Measurements from ENCODE around the gene TTLL8.
A peak's percentile ranks its signal among the peaks of the same experiment; 100 is the strongest.

TTLL8 gene

GRCh38 chr22:50082961-50083461 lies 24.9 kb upstream of the TTLL8 start:
- peak; percentile 37 for DNase-seq

- DNase-seq = no peak
Observed at GRCh38 chr22:50082197-50082715, 24.2 kb upstream of the TTLL8 start.

DNA sequence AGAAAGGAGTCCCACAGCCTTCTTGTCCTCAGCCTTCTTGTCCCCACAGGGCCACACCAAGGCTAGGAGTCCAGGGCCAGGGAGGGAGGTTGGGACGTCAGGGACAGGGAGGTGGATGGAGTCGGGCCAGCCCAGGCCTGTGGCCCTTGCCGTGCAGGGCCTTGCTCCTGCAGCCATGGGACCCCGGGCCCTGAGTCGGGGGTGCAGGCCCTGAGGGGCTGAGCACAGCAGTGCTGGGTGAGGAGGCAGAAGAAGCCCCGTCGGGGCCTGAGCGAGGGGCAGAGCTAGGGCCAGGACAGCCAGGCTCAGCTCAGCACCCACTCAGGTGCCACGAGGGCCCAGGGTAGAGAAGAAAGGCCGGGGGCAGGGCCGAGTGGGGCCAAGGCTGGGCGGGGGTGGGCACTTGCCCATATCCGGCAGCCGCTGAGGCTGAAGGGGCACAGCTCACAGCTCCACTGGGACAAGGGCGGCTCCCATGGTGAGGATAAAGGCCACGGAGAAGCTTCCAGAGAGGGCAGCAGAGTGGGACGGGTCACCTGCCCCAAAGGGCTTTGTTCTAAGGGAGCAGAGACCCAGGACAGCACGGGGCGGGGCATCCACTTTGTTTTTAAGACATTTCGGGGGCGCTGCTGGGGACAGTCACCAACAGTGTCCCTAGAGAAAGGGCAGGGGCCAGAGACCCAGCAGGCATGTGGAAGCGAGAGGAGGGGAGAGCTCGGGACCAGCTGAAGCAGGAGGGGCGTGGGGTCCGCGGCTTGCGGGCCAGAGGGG lies 23.5 kb upstream of the TTLL8 start:
- DNase-seq = no peak

DNA sequence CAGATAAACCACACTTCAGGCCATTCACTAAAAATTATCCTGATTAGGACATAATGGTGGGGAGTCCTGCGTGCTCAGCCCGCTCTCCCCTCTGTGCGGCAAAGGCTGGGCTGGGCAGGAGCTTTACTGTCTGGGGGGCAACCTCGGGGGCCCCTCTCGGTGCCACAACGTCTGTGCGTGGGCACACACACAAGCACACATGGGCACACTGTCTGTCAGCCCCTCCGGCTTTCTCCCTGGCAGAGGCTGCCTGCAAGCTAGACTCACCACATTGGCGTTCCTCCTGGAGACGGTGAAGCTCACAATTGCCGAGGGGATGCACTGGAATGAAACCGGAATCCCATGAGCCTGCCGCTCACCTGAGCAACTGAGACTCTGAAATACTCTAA lies 22.0 kb upstream of the TTLL8 start:
- DNase-seq = no peak

DNA sequence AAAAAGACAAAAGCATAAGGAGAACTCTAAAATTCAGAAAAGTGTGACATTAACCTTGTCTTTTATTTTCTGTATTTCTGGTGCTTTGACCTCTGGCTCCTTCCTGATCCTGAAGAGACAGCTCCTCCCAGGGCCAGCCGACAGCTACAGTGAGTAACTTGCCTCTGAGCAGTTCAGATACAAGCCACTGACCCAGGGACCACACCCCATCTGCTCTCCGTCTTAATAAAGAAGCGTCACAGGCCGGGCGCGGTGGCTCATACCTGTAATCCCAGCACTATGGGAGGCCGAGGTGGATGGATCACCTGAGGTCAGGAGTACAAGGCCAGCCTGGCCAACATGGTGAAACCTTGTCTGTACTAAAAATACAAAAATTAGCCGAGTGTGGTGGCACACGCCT lies 20.7 kb upstream of the TTLL8 start:
- no peak for DNase-seq

DNA sequence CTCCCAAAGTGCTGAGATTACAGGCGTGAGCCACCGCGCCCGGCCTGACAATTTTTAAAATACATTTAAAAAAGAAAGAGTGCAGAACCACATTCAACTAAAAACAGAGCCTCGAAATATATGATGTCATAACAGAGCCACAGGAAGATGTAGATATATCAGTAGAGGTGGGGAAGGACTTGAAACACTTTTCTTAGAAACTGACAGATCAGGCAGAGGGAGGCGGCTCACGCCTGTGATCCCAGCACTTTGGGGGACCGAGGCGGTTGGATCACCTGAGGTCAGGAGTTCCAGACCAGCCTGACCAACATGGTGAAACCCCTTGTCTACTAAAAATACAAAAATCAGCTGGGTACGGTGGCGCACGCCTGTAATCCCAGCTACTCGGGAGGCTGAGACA lies 20.1 kb upstream of the TTLL8 start:
- no peak for DNase-seq

DNA sequence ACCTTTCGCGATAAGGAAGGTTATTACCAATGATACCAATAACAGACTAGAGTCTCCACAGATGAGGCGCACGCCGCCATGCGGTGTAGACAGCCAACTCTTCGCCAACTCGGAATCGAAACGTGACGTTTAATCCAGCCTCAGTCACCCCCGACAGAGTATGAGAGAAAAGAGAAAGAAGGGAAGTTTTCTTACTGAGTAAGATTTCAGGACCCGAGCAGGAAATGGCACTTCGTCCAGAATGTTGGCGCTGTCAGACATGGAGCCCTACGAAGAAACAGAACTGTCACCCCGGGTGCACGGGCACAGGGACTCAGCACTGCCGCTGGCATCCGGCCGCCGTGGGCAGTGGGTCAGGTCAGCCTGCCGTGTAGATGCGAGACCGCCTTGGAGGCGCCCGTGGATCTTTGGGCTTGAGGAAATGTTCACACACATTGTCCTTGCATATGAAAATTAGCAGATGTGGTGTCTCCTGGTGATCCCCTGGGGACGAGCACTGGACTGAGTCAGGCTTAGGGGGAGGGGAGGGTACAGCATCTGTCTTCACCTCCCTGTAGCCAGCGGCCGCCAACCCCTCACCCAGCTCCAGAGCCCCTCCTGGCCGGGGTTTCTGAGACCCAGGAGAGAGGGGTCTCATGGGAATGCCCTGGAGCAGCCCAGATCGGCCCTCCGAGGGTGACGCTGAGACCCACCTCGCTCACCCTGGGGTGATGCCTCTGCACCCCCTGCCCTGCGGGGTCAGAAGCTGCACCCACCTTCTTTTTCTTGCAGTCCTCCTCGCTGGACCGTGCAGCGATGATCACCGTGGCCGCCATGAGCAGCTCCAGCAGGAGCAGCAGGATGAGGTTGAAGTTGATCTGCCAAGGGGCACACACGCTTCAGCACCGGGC lies 18.8 kb upstream of the TTLL8 start:
- no peak for DNase-seq

- peak; percentile 57 for DNase-seq
Observed at GRCh38 chr22:50074551-50075530, 16.7 kb upstream of the TTLL8 start.

- DNase-seq = no peak
Observed at GRCh38 chr22:50074056-50074455, 16.0 kb upstream of the TTLL8 start.

- no peak for DNase-seq
Observed at GRCh38 chr22:50072714-50073538, 14.8 kb upstream of the TTLL8 start.

DNA sequence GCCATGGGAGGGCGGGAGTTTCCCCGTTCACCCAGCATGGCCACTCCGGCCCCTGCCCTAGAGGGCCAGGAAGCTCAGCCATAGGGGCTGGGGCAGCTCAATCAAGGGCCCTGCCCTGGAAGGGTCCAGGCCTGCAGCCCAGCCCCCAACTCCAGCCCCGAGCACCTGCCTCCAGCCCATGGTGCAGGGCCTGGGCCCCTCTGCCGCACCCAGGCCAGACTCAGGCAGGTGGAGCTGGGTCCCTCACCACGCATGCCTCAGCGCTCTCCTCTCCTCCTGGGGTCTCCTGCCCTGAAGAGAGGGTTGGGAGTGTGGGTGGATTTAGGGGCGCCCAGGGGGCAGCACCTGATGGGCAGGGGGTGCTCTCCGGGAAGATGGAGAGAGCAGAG lies 14.1 kb upstream of the TTLL8 start:
- DNase-seq = no peak

GRCh38 chr22:50071432-50072166 lies 13.5 kb upstream of the TTLL8 start:
- DNase-seq = no peak

GRCh38 chr22:50070366-50070765 lies 12.3 kb upstream of the TTLL8 start:
- no peak for DNase-seq

GRCh38 chr22:50068096-50068495 lies 10.0 kb upstream of the TTLL8 start:
- DNase-seq = no peak

GRCh38 chr22:50067244-50067643 lies 9.1 kb upstream of the TTLL8 start:
- no peak for DNase-seq

GRCh38 chr22:50064453-50064852 lies 6.4 kb upstream of the TTLL8 start:
- DNase-seq = no peak

DNA sequence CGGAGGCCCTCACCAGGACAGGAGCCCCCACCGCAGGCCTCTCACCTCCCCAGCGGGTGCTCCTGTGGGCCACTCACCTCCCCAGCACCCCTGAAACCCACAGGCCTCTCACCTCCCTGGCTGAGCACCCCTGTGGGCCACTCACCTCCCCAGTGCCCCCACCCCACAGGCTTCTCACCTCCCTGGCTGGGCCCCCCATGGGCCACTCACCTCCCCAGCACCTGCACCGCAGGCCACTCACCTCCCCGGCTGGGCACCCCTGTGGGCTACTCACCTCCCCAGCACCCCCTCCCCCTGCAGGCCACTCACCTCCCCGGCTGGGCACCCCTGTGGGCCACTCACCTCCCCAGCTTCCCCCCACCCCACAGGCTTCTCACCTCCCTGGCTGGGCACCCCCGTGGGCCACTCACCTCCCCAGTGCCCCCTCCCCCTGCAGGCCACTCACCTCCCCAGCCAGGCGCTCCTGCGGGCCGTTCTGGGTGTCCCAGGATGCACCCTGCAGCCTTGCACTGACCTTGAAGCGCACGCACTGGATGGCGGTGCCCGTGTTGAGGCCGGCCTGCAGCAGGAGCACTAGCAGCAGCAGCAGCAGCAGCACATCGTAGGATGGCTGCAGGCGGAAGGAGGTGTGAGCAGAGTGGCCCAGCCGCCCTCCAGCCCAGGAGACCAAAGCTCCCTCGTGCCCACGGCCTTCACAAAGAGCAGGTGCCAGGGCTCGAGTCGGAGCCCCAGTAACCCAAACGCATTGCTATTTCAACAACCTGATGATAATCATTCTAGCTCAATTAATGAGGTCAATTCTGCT lies 5.7 kb upstream of the TTLL8 start:
- no peak for DNase-seq

- DNase-seq = no peak
Observed at GRCh38 chr22:50062509-50063135, 4.5 kb upstream of the TTLL8 start.

GRCh38 chr22:50061824-50062355 lies 3.8 kb upstream of the TTLL8 start:
- DNase-seq = no peak
